Stimulated activated CD8-positive, alpha-beta memory T cell treated with anti-CD3 and anti-CD28 coated beads, Interleukin-12 subunit alpha, Interleukin-12 subunit beta, amount 100 ng/mL, for 4 hours (primary cell): ENCODE measurements around the gene STAB1.

Experiments
- DNase-seq: peaks from one replicate; pipeline ENCODE4 v3.0.0-alpha.2; 2020; ENCODE audit warnings: low read depth

STAB1 gene

DNA sequence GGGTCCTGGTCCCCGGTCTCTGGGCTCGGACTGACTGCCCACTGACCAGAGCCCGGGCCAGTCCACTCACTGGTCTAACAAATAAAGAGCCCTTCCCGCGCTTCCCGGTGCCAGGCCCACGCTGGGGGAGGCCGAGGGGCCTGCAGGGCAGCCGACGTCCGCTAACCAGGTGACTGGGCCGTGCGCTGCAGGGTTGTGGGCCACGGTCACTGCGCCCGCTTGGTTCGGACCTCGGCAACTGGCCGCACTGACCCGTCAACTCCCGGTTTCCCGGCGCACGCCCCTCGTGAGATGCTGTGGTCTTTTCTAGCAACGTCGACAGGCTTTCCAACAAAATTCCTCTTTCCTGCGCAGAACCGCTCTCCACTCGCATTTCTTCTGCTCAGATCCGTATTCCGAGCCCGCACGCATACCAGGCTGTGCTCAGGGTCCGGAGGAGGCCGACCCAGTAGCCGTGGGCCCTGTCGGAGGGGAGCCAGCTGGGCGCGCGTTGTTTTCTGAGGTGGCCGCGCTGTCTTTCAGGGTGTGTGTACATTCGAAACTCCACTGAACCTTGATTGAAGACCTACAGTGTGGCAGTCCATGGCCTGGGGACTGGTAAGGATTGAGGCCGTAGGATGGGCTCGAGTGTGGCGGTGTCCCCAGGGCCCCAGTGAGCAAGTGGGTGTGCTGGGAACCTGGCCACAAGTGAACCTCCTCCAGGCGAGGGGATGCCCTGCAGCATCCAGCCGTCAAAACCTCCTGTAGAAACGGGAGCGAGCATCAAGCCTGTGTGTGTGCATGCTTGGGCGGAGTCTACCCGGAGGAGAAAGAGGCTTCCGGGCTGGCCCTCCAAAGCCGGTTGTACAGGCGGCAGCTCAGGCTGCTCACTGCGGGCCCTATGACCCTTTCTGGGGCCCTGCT is 39.4 kb downstream of the STAB1 start:
- no peak for DNase-seq

DNA sequence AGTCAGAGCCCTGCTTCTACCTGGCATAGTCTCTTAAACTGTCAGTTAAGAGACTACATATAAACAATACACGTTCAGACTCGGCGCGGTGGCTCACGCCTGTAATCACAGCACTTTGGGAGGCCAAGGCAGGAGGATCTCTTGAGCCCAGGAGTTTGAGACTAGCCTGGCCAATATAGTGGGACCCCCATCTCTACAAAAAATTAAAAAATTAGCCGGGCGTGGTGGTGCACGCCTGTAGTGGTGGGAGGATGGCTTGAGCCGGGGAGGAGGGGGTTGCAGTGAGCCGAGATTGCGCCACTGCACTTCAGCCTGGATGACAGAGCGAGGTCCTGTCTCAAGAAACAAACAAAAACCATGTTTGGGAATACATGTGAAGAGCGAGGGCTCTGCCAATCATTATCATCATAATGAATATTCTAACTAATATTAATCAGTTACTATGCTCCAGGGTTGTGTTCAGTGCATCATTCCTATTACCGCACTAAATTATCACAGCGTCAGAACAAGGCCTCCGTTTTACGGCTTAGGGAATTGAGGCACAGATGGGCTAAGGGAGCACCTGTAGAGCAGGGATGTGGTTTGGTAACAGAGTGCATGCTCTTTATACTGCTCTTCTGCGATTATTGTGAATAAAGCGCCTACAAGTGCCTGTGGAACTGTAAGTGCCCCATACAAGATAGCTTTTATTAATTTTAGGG is 40.4 kb downstream of the STAB1 start:
- no peak for DNase-seq

DNA sequence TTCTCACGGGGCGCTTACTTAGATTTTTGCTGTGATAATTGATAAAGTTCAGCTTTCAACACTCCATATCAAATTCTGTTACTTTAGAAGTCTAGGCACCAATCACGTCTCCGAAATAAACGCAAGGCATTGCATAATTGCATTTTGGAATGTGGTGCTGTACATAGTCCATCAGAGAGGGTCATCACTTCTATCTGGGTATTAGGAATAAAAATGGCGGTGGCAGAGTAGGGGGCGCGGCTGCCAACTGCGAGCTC is 40.9 kb downstream of the STAB1 start:
- no peak for DNase-seq

DNA sequence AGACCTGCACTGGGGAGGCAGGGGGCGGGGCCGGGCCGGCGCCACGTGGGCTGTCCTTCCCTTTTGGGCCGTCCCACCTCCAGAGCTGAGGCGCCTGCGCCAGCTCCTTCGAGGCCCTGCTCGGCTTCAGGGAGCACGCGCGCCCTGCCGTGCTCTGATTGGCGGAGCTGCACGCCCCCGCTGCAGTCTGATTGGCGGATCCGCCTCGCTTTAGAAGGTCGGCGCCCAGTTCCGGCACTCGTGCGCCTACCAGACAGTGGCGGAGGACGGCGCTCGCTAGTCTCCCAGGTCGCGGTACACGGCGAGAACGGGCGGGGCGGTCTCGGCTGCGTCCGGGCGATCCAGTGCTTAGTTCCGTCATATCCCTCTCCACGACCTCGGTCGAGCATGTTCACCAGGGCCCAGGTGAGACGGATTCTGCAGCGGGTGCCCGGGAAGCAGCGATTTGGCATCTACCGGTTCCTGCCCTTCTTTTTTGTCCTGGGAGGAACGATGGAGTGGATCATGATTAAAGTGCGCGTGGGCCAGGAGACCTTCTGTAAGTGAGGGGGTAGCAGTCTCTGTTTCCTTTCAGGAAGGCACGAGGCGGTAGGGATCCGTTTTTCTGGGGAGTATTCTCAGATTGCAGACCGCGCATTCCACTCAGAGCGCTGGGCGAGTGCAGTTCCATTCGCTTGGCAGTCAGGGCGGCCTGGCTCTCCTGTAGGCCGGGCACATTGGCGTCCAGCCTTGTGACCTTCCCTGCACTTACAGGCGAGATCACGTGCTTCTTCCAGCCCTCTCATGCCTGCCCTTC is 41.4 kb downstream of the STAB1 start, which contains the start of gene UQCC5:
TSS of gene UQCC5 (plus strand) at position 237 of the 796 bp plus-strand sequence. CDS start at position 388, 151 bp downstream.
- peak; percentile 96 for DNase-seq

DNA sequence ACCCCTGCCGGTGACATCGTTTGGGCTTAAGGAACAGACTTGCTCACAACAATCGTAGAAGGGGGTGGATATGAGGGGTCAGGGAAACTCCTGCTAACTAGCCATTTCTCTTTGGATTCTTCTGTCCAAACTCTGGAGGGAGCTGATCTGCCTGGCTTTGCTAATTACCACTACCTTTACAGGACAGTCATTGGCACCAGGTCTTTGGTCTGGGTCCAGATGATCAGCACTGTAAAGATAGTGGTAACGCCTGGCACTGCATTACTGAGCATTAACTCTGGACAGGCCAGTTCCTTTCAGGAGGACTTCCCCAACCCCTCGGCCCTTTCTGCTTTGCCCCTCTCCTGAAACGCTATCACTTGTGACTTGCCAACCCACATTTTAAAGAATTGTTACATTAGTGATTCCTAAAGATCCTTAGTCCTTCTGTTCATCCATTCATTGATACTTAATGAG is 42.1 kb downstream of the STAB1 start:
- no peak for DNase-seq

DNA sequence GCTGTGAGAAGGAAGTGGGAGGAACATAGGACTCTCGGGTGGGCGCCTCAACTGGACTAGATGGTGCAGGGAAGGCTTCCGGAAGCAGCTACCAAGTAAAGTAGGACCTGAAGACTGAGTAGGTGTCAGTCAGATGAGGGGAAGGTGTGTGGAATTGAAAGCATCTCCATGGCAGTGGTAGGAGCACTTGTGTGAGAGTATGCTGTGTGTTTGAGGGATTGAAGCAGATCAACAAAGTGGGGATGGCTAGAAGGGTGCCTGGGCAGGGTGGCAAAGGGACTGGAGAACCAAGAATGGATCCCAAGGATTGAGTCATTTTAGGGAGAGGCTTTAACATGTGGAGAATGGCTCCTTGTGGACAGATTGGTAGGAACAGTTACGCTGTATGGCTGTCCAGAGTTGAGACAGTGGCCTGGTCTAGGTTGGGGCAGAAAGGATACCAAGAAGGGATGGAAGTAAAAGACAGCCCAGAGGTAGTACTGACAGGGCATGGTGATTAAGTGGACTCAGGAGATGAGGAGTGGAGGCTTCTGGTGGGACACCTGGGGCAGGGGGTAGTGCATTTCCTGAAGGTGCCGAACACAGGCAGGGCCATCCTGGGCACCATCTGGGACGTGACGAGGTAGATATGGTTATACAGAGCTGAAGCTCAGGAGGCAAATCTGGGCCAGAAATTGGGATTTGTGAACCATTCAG is 42.7 kb downstream of the STAB1 start:
- DNase-seq: no peak

DNA sequence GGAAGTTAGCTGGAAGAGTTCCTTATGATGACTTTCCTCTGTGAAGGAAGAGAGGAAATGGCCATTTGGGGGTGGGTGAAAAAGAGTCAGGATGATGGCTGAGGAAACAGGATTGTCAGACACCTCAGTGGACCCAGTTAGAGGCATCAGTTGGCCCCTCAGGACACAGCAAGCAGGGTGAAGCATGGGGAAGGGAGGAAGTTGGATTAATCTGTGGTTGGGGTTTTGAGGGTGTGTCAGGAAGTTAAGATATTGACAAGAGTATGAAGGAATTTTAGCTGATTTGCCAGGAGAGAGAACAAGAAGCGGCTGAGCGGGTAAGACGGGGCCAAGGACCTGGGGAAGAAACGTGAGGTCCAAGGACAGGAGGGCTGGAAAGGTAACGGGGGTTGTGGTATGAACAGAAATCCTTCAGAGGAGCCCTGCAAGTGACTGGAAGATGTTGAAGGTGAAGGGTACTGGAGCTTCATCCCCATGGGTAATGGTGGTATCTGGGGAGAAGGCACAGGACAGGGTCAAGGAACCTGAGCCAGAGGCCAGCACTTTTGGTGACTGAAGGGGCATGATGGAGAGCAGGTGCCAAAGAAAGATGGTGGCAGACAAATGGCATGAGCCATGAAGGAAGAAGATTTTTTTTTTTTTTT is 44.0 kb downstream of the STAB1 start:
- no peak for DNase-seq

DNA sequence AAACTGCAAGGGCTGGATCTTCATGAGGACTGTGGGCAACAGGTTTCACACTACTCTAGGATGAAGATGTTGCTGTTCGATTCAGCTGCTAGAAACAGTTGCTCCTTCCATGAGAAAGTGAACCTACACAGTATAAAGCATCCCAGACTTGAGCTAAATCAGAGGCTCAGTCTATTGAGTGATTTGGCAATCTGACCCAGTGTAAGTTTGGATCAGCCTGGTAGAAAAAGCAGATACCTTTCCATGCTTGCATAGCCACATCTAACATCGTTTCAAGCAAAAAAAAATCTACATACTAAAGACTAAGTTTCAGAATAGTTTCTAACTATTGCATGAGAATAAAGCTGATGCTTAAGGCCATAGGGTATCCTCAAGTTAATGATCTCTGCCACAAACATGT is 45.9 kb downstream of the STAB1 start:
- DNase-seq: no peak

DNA sequence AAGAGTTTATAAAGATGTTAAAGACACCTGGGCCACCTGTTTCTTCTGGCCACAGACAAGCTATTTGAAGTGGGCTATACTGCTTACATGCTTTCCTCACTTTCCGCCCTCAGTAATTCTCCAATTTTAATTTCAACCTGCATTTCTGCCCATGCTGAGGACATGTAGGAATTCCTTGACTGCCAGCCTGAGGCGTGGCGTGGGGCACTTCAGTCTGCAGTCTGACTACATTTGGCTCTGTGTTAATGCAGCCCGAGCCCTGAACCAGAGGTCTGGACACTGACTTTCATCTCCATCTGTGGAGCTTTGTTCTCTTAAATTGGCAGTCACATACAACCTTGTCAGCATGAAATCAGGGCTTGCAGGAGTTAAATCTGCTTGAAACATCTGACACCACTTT is 49.8 kb downstream of the STAB1 start:
- DNase-seq: no peak

DNA sequence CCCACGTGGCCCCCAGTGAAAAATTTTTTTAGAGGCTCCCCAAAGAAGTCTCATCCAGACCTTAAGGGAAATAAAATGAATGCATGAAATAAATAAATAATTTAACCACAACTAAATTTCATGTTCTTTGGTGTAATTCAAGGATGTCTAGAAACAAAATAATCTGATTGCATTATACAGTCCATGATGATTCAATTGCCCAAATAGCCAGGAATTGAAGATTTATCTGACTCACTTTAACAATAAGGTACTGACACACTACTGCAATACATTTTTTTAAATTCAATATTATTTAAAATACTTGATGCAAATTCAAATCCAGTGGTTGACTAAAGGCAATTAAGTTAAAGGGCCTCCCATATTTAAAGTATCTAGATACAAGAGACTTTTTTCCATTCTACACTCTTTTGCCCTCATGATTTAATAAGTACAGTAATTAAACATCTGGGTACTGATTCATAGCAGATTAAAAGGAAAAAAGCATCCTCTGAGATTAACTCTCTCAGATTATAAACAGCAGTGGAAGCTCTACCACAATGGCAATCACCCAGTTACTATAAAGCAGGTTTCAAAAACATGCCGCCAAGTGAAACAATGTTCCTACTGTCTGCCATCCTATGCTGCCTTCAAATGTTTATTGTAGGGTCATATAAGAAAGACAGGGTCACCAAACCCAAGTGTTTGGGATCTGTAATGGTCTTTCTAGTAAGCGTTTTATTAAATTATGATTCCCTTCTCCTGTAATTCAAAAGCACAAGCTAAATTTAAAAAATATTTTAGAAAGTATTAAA is 51.2 kb downstream of the STAB1 start:
- no peak for DNase-seq

DNA sequence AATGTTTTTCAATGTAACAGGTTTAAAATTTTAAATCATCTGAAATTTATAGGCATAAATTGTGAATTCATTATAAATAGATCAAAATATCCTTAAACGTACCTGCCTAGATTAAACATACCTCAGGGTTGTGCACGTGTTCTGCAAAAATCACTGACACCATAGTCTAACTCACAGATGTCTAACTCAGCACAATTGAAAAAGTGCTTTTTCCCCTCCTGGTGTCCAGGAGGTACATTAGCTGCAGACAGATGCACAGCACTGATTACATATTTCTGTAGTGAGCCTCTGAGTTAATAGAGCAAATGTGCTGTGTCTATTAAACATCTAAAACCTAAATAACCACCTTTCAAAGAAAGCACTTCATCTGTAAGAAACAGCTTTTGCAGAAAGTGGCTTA is 52.0 kb downstream of the STAB1 start:
- DNase-seq: no peak

DNA sequence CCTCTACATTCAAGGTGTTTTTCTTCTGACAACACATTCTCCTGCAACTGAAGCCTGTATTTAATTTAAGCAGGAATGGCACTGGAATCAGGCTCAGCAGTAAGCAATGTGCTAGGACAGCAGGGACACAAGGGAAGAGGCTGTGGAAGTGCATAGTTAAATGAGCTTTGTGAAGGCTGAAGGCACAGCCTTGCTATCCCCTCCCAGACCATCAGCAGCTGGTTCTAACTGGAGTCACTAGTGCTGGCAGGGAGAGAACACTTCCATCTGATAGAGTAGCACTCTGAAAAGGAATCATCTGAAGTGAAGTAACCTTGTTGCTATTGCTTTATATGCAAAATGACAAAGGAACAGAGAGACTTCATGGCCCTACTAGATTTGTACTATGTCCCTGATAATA is 56.0 kb downstream of the STAB1 start:
- no peak for DNase-seq

DNA sequence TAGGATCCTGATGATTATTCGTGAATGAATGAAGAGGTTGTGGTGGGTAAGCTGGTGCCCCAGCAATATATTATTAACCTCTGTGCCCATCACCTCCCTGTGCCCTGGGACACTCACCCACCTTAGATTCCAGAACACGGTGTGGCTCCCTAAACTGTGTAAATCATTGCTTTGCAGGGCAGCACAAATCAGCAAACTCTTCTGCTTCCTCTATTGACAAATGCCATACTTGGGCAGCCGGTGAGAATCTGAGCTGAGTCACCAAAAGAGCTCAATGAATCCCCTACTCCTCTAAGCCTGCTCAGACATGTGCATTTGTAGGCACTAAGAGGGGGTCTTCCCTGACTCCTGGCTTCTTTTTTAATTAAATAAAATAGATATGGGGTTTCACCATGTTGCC is 57.0 kb downstream of the STAB1 start:
- DNase-seq: no peak

DNA sequence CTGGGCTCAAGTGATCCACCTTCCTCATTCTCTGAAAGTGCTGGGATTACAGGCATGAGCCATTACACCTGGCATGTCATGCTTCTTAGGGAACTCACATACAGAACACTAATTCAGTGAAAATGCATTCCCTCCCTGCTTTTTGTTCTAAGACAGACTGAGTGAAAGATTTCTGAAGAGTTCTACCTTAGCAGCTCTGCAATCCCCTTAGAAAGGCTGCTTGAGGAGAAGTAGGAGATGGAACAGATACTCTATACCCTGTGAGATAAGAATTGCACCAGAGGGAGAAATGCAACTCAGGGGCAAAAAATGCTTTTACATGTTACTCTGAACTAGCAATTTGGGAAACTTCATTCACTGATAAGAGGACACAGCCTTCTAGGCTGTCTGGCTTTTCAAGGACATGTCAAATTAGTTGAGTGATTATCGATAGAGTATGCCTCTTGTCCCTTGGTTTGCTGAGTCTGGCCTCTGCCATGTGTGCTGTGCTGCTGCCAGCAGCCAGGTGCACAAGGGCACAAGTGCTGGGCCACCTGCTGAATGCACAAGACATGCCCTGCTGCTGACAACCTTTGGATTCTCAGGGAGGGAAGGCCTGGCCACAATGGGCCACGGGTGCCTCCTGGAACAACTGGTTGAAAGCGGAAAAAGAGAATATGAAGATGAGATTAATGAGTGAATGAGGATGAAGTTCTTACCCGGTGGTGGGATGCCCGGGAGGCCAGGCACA is 59.1 kb downstream of the STAB1 start:
- no peak for DNase-seq

DNA sequence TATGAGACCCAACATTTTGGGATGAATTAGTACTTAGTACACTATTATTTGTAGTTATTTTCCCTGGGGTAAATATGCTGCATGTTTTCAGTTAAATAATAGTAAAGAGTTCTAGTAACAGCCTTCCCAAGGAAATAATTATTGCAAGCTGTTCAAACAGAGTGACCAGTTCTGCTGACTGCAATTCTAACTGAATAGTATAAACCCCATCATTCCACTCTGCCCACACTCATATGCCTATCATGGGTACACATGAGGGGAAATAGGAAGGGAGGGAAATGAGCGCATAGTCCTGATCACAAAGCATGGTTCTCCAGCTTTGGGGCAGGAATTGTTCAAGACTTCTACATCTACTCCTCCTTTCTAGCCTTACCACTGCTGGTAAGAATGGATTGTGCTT is 59.9 kb downstream of the STAB1 start:
- DNase-seq: no peak

DNA sequence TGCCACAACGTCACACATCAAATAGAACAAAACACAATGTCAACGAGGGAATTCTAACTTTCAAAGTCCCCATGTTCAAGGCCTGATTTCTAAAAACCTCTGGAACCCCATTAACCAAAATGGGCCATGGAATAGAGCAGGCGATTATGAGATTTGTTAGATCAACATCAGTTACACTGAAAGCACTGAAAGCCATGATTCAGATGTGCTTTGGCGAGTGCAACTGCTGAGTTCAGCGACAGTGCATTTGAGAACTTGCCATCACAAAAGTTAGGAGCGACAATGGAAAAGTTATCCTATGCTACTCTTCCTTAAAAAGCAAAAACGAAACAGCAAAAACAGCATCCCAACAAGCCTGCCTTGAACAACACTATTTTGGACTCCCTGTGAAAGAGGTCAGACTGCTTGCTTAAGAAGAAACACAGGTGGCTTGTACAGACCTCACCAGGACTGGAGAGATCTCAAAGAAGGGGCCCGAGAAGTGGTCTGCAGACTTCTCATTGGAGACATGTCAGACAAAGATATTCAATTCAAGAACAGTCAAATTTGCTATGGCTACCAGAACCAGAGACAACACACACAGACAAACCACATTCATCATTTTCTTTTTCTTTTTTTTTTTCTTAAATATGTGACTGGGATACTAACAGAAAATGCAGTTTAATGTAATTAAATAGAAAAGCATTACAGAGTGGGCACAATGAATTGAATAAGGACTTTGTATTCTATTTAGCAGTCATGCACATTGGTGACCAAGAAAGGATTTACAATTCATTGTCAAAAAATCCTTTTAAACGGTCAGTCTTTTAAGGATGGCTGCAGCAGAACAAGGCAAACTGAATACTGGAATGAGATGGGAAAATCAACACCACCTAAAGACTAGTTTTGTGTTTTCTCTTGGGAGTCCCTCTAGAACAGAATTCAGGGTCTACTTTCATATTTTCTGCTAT is 62.1 kb downstream of the STAB1 start:
- DNase-seq: no peak

DNA sequence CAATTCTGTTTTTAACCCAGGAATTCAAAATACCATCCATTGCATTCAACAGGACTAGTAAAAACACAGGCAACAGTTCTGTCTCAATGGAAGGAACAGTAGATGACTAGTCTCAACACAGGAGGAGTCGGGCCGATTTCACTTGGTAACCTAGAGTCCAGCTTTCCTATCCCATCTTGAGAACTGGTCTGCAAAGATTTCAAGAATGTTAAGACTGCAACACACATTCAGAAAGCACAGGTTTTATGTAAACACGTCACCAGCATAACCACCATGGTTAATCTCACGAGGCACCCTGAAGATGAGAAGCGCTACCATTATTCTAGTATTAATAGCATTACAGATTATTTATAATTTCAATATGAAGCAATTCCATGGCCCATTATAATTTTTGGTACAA is 63.3 kb downstream of the STAB1 start:
- DNase-seq: no peak

DNA sequence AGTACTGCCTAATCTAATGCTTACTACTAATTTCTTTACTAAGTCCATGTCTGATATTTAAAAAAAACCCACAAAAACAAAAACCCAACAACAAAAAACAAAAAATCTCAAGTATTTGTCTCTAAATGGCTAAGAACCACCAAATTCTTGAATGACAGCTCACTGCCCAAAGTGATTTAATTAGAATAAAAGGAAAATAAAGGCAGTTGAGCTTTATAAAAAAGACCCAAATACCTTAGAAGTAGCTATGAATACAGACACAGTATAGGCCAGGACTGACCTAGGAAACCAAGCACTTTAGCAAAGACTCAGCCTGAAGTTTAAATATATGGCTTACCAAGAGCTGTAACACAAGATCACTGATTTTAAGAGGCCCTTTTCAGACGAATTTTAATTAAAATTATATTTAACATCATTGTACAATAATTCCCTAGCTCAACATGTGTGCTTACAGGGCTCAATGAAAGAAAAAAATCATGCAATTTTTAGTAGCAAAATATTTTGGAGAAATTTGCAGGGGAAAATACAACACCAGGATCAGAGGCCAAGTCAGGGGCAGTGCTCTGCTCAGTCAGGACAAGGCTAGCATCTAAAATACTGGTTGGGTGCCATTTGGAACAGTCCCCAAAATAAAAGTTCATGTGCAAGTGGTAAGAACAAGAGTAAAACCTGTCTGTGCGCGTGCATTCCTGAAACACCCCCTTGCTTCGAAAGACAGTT is 66.0 kb downstream of the STAB1 start:
- no peak for DNase-seq
